ENCODE measurements around the gene GADD45B. TPM values are rescaled to one million over a fixed set of nuclear protein-coding genes. Genes with fewer than 3 reads are reported as not detected.
A peak's percentile ranks its signal among the peaks of the same experiment; 100 is the strongest.

Gene GADD45B
- total and polyA plus RNA-seq, 7 donors = 10.9 to 94.1 (median 19.3) TPM

DNA sequence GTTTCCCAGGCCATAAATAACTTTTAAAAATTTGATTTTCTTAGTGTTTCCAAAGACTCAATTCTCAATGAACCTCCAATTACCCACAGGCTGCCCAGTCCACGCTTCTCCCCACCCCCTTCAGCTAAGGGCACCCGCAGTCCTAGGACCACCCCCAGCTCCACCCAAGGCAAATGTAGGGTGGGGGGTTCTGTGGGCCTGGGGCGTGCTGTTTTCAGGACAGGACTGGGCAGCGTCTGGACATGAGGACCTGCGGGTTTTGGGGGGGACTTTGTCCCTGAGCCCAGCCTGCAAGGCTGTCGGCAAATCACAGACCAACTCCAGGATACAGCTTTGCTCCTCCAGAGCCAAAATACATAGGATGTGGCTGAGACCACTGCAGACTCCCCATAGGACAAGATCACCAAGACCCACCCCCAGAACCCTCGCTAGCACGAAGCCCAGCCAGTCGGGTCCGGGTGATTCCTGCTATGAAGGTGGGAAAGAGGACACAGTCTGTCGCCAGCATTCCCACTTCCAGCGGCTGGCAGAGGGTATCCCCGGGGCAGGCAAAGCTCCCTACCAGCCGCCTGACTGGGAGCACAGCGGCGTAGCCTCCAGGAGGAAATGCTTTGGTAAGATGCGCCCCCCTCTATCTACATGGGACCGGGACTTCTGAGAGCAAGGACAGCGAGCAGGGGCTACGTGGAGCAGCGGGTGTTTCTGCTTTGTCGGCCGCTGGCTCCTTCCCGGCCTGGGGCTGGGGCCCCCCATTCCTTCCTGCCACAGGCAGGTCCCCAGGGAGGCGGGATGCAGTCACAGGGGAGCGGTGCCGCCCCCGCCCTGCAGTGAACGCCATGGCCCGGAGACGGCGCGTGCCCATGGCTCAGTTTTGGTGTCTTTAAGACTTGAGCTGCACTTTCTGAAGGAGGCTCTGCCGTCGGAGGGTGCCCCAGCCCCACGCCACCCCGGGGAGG, 46.9 kb upstream of the GADD45B start:
- peak overlapping the region; percentile 98 for H3K4me3 ChIP-seq
- H3K9me3 ChIP-seq = no peaks in the 10 kb centered on the region
- TF ChIP-seq, protein P1, sequence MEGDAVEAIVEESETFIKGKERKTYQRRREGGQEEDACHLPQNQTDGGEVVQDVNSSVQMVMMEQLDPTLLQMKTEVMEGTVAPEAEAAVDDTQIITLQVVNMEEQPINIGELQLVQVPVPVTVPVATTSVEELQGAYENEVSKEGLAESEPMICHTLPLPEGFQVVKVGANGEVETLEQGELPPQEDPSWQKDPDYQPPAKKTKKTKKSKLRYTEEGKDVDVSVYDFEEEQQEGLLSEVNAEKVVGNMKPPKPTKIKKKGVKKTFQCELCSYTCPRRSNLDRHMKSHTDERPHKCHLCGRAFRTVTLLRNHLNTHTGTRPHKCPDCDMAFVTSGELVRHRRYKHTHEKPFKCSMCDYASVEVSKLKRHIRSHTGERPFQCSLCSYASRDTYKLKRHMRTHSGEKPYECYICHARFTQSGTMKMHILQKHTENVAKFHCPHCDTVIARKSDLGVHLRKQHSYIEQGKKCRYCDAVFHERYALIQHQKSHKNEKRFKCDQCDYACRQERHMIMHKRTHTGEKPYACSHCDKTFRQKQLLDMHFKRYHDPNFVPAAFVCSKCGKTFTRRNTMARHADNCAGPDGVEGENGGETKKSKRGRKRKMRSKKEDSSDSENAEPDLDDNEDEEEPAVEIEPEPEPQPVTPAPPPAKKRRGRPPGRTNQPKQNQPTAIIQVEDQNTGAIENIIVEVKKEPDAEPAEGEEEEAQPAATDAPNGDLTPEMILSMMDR (IDR thresholded peaks at IDR 0.05) = no peak
- no peak overlapping the region for H3K27ac ChIP-seq
- H3K4me1 ChIP-seq = peaks cover 31% of the 10 kb centered on the region
- ATAC-seq (no peak), DNase-seq (peak in 1 of 2 donors; percentile 51)
- H3K27me3 ChIP-seq (ENCODE audit: insufficient read depth in 3 of 3, low read length in 2 of 3) = no peaks in the 10 kb centered on the region
- H3K36me3 ChIP-seq (ENCODE audit: insufficient read depth in 1 of 2, low read depth in 1 of 2) = peaks cover 0 to 31% of the 10 kb centered on the region in 2 donors
- intact Hi-C loops (cut with DNase I) = no loop called here
- 69 to 74% (median 71%) methylated on average over 37 of the region's 37 CpGs for WGBS, 3 donors

DNA sequence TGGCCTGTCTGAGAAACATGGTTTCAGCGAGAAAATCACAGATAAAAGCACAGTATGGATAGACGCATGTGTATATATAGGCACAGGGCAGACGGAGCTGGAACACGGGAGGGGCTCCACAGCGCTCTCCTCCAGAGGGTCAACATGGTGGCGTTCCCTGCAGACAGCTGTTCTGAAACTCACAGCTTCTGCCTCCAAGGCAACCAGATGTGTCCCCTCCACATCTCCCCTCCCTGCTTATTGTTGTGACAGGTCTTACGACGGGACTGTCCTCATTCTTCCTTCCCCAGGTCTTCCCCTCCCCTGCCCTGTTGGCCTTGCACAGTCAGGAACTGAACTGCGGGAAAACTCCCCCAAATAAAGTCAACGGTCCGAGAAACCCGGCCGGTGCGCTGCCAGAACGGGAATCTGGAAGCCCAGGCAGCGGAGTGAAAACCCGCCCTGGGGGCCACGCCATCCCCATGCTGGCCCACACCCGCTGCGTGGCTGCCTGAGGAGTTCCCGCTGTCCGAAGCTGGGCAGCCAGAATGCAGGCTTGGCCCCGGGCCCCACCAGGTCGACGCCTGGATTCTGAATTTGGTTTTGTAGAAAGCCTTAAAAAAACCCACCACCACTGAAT, 45.9 kb upstream of the GADD45B start:
- TF ChIP-seq, protein P1 (IDR thresholded peaks at IDR 0.05) = no peak
- Histone ChIP-seq H3K4me1 (peaks cover 26% of the 10 kb centered on the region), H3K27me3 (ENCODE audit: insufficient read depth in 3 of 3, low read length in 2 of 3) (no peaks in the 10 kb centered on the region), H3K27ac (no peak overlapping the region), H3K9me3 (no peaks in the 10 kb centered on the region), H3K4me3 (no peak overlapping the region), H3K36me3 (ENCODE audit: insufficient read depth in 1 of 2, low read depth in 1 of 2) (peaks cover 3 to 40% of the 10 kb centered on the region in 2 donors)
- WGBS, 3 donors = 82 to 84% (median 84%) methylated on average over 25 of the region's 25 CpGs
- DNase-seq (no peak), ATAC-seq (no peak)
- intact Hi-C loops (cut with DNase I) = no loop called here

DNA sequence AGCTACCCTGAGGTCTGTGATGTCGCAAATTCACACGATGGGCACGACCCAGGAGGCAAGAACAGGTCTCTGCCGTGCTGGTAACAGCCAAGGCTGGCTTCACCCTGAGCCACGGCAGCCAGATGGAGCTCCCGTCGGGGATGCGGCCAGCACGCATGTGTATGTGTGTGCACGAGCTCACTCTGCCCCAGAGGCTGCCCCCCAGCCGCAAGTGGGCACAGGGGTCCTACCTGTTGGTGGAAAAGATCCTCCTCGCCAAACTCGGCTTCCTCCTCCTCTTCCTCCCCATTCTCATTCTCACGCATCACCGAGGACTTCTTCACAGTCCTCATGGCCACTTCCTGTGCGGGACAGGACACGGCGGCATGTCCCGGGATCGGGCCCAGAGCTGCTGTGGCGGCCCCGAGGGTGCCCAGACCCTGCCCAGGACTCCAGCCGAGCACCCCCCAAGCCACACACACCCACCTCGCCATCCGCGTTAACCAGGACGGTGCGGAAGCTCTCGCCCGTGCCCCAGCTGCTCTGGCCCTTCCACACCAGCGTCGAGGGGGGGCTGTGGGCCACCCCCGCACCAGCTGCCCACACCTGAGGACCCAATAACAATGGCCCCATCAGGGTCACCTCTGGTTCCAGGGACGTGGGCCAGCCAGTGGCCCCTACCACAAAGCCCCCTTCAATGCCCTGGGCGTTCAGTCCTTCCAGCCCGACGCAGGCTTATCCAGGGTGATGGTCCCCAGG, 44.4 kb upstream of the GADD45B start:
- TF ChIP-seq, protein P1 (IDR thresholded peaks at IDR 0.05) = no peak
- Histone ChIP-seq H3K9me3 (no peaks in the 10 kb centered on the region), H3K4me1 (peaks cover 14% of the 10 kb centered on the region), H3K36me3 (ENCODE audit: insufficient read depth in 1 of 2, low read depth in 1 of 2) (peaks cover 3 to 34% of the 10 kb centered on the region in 2 donors), H3K27ac (no peak overlapping the region), H3K4me3 (no peak overlapping the region), H3K27me3 (ENCODE audit: insufficient read depth in 3 of 3, low read length in 2 of 3) (no peaks in the 10 kb centered on the region)
- peak in 1 of 2 donors; percentile 3 for DNase-seq
- intact Hi-C loops (cut with DNase I) = no loop called here
- ATAC-seq = no peak
- WGBS, 3 donors = 91 to 93% (median 93%) methylated on average over 34 to 37 of the region's 37 CpGs

DNA sequence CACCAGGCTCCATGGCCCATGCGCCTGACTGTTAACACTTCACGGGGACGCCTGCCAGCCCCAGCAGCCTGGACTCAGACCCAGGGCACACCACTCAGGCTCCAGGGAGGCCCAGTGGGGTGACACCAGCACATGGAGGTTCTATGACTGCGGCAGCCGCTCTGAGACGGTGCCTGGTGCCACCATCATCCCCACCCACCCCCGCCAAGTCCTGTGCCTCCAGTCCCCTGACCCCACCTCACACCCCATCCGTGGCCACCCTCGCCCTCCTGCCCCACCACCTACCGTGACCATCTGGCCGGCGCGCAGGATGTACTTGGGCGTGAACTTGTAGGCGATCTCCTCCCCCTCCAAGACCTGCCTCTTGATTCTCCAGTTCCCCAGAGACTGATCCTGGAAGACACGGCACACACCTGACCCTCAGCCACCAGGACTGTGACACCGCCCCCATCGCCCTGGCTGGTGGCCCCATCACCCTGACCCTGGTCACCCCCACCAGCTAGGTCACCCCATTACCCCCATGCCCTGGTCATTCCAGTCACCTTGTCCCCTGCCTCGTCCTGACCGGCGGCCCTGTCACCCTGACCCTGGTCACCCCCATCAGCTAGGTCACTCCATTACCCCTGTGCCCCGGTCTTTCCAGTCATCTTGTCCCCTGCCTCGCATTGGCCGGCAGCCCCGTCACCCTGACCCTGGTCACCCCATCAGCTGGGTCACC, 43.6 kb upstream of the GADD45B start:
- peaks cover 3 to 41% of the 10 kb centered on the region in 2 donors for H3K36me3 ChIP-seq (ENCODE audit: insufficient read depth in 1 of 2, low read depth in 1 of 2)

More for the DNA sequence above, 43.6 kb upstream of the GADD45B start:
- H3K27me3 ChIP-seq (ENCODE audit: insufficient read depth in 3 of 3, low read length in 2 of 3) = no peaks in the 10 kb centered on the region
- peaks cover 9% of the 10 kb centered on the region for H3K4me1 ChIP-seq
- intact Hi-C loops (cut with DNase I) = no loop called here
- WGBS, 3 donors = 91 to 97% (median 96%) methylated on average over 25 of the region's 25 CpGs
- TF ChIP-seq, protein P1 (IDR thresholded peaks at IDR 0.05) = no peak
- ATAC-seq (no peak), DNase-seq (peak in 1 of 2 donors; percentile 9)
- H3K9me3 ChIP-seq = no peaks in the 10 kb centered on the region
- H3K27ac ChIP-seq = no peak overlapping the region
- no peak overlapping the region for H3K4me3 ChIP-seq

Data from psoas muscle (tissue), 8 donors.